AML-193 (cell line): ENCODE data around the gene ZFYVE28.
"Not testable (repeated sequence)": the region's sequence is repeated elsewhere in the genome, so short reads cannot be mapped to it uniquely, and the experiment has no call there.

Experiments
- DNase-seq, 2 experiments: peaks; one replicate each; lab custom pipeline; 2025; lab: John Stamatoyannopoulos, UW

The ZFYVE28 gene

GRCh38 chr4:2417765-2418649, at the start of gene ZFYVE28:
Gene ZFYVE28, minus strand, starts transcription at chr4:2418645. Its CDS starts 322 bp downstream, at chr4:2418323.
- DNase-seq = no peak

GRCh38 chr4:2465544-2465943, 47.1 kb upstream of the ZFYVE28 start:
- DNase-seq = not testable (repeated sequence)

GRCh38 chr4:2465032-2465431, 46.6 kb upstream of the ZFYVE28 start:
- DNase-seq = no peak

- DNase-seq = no peak
Measured at GRCh38 chr4:2462992-2463762, 44.7 kb upstream of the ZFYVE28 start.

GRCh38 chr4:2462218-2462991, 44.0 kb upstream of the ZFYVE28 start:
- DNase-seq = peak; percentile 30 to 43

GRCh38 chr4:2461246-2461960, 43.0 kb upstream of the ZFYVE28 start:
- no peak for DNase-seq

GRCh38 chr4:2459589-2460349, 41.3 kb upstream of the ZFYVE28 start:
- DNase-seq = no peak

GRCh38 chr4:2458546-2459491, 40.4 kb upstream of the ZFYVE28 start:
- no peak for DNase-seq

GRCh38 chr4:2457481-2458295, 39.2 kb upstream of the ZFYVE28 start:
- DNase-seq = no peak

- no peak for DNase-seq
Measured at GRCh38 chr4:2451821-2452785, 33.7 kb upstream of the ZFYVE28 start.

GRCh38 chr4:2451036-2451520, 32.6 kb upstream of the ZFYVE28 start:
- no peak for DNase-seq

- DNase-seq = no peak
Measured at GRCh38 chr4:2450394-2451035, 32.1 kb upstream of the ZFYVE28 start.

GRCh38 chr4:2449511-2450392, 31.3 kb upstream of the ZFYVE28 start:
- no peak for DNase-seq

- no peak for DNase-seq
Measured at GRCh38 chr4:2449051-2449450, 30.6 kb upstream of the ZFYVE28 start.

GRCh38 chr4:2448589-2448988, 30.1 kb upstream of the ZFYVE28 start:
- no peak for DNase-seq
